HG03521 (cell line): ENCODE data around the gene LIN9.
"Not testable (repeated sequence)": the region's sequence is repeated elsewhere in the genome, so short reads cannot be mapped to it uniquely, and the experiment has no call there.

ENCODE experiments used
- ATAC-seq: cut with Tn5 transposase; IDR thresholded peaks from one replicate; pipeline ENCODE4 v1.9.1; 2021; ENCODE audit warnings: mild to moderate bottlenecking, moderate library complexity; ENCODE audit not compliant: unreplicated experiment

Gene LIN9, protein sequence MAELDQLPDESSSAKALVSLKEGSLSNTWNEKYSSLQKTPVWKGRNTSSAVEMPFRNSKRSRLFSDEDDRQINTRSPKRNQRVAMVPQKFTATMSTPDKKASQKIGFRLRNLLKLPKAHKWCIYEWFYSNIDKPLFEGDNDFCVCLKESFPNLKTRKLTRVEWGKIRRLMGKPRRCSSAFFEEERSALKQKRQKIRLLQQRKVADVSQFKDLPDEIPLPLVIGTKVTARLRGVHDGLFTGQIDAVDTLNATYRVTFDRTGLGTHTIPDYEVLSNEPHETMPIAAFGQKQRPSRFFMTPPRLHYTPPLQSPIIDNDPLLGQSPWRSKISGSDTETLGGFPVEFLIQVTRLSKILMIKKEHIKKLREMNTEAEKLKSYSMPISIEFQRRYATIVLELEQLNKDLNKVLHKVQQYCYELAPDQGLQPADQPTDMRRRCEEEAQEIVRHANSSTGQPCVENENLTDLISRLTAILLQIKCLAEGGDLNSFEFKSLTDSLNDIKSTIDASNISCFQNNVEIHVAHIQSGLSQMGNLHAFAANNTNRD

DNA sequence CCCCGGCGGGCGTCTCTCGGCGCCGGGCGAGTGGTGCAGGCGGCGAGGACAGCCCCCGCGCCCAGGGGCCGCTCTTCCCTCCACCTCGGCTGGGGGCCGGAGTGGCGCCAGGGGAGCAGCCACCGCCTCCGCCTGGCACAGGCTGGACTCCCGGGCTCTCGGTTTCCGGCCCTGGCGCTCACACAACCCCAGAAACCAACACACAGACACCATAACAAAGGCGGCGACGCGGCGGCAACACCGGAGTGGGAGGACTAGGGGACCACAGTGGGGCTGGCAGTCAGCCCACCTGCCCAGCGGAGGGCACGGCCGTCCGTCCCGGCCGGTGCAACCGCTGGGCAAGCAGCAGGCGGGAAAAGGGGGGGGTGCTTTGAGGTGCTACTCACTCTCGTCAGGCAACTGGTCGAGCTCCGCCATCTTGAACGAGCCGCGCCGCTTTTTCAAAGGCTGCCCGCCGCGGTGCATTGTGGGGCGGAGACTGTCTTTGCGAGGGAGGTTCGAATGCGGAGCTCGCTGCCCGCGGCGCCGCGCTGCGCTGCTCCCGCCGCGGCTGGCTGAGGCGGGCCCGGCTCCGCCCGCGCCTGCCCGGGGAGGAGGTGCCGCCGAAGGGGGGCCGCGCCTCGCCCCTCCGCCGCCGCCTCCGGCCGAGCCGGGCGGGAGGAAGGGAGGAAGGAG is at the start of gene LIN9:
Gene LIN9 (minus strand): TSS at position 442 of the 675 bp plus-strand sequence. CDS start 25 bp downstream, at position 417.
- peak; percentile 70 for ATAC-seq

DNA sequence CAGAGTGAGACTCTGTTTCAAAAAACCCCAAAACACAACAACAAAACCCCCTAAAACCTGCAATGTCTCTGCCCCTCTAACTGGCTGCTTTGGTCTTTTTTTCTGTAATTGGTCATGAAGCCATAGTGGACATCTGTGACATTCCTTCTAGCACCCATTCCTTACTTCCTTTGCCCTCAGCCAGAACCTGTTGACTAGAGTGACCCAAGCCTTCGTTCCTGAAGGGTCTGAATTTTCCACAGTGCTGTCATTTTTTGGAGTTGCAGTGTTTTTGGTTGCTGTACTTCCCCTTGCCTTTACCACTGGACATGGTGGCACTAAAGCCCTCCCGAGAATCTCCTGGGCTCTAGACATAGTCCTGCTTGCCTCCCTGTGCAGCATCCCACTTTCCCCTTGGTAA is 48.5 kb upstream of the LIN9 start:
- ATAC-seq: no peak

DNA sequence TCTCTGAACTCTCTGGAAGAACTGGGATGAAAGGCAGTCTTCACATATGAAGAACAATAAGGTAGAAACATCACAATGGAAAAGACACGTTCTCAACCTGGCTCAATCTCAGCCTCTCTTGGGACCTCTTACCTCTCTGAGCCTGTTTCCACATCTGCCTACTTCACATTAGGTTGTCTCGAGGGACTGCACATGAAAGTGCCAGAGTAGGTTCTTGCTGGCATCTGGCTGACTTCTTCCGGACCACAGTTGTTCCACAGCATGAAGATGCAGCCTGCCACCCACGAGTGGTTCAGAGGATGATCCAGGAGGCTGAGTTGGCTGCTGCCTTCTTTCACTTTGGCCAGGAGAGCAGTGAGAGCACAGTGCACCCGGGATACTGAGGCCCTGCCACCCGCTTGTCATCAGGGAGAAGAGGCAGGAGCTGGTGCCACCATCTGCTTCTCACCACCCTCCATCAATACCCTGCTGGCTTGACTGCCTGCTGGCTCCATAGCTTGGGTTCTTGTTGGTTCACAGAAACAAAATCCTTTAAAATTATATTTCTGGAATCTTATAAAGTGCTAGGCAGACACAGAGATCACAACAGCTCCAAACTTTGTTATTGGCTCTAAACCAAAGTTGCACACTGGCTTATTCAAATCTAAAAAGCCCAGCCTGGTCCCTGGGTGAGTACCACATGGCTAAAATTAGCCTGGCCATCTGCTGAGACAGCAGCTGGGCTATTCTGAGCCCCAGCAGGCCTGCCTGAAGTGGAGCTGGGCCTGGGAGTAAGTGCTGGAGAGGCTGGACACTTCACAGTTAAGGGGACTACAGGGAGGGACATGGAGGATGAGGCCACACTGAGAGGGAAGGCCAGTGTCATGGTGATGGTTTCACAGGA is 46.9 kb upstream of the LIN9 start:
- no peak for ATAC-seq

DNA sequence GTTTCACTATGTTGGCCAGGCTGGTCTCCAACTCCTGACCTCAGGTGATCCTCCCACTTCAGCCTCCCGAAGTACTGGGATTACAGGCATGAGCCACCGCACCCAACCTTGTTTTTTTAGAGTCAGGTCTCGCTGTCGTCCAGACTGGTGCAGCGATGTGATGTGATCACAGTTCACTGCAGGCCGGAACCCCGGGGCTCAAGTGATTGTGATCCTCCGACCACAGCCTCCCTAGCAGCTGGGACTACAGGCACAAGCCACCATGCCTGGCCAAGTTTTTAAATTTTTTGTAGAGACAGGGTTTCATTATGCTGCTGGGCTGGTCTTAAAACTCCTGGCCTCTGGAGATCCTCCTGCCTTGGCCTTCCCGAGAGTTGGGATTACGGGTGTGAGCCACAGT is 46.1 kb upstream of the LIN9 start:
- ATAC-seq: no peak

DNA sequence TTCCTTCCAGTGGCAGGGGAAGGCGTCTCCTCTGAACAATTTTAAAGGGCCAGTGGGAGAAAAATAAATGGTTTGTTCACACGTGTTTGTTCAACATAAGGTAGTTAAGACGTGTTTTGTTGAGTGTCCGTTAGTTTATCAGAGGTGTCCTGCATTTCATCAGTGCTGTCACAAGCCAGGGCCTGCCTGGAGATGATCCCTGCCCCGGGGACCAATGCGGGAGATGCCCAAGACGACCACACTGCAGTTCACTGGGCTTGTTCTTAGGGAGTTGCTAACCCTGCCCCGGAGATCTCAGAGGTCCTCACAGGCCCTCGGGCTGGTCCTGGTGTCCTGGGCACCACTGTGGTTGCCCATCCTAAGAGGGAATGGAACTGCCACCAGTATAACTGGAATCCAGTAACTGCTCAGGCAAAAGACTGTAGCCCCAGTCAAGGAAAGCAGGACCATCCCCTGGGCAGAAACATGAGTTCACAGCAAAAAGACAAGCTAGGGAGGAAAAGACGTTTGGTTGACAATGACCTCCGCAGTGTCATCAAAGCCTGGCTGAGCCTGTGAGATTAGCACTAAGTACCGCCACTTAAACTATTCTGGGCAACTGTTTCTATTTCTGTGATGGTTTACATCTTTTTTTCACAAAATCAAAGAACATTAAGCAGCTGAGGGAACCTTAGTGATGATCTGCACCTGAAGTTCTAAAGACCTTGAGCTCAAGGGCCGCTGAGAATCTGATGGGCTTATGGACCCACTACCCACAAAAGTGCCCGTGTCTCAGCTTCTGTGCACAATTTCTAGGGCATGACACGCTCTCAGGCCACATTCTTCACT is 44.9 kb upstream of the LIN9 start:
- ATAC-seq: no peak

DNA sequence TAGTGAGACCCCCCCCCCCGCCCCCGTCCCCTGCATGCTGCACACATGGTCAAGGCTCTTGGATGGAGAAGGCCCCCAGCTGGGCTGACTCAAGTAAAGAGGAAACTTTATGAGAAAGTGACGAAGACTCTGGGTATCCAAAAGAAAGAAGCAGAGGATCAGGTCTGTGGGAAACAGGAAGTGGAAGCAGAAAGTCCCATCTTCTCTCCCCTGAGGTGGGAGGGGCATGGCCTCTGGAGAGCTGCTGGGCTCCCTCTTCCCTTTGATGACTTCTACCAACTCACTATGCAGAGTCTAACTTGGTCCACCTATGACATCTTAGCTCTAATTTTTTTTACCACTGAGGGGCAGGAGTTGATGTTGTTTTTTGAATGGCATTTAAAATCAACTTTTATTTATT is 42.7 kb upstream of the LIN9 start:
- ATAC-seq: no peak

DNA sequence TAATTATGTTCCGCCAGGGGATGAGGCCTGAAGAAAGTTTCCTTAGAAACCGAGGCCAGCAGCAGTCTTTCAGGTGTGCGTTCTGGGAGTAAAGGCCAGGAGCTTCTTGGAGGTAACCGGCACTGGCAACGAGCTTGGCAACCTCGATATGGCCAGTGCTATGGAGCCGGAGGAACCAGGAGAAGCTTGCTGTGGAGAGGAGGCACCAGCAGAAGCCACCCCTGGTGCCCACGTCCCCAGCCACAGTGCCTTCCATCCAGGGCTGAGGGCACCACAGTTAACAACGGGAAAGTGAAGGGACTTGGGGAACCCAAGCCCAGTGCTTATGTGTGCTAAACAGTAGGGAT is 41.5 kb upstream of the LIN9 start:
- no peak for ATAC-seq

DNA sequence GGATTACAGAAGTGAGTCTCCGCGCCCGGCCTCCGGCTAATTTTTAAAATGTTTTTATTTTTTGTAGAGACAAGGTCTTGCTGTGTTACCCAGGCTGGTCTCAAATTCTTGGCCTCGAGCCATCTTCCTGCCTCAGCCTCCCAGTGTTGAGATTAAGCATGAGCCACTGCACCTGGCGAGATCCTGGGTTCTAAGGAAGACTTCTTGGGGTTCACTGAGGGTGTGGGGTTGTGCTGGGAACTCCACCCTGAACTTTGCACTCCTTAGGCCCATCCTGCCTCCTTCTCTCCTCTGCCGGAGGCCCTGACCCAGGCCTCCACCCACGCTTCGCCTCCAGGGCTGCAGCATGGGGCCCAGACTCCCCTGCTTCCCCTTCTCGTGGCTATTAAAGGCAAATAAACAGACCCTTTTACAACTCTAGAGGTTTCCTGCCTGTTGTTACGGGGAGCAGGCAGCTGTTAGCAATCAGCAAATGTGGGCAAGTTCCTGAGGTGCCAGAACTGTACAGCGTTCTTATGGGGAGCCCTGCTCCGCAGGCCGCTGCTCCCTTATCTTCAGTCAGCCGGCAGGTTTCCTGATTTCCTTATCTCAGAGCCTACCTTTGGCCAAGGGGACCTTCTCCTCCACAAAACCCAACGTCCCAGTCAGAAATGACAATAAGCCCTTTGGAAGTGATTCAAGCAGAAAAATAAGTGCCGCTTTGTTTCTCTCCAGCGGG is 41.0 kb upstream of the LIN9 start:
- ATAC-seq: no peak

DNA sequence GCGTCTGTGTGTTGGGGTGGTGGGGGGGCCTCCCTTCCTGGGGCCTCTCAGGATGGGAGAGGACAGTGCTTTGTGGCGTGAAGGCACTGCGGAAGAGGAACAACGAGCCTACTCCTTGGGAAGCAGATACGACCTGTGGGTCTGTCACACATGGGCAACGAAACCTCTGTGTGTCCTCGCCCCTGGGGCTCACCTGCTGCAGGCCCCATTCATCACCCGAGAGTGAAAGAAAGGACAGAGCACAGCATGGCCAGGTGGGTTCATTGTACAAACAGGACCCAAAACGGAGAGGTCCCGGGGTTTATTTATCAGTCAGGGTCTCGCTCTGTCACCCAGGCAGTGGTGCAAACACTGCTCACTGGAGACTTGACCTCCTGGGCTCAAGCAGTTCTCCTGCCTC is 40.1 kb upstream of the LIN9 start:
- no peak for ATAC-seq

DNA sequence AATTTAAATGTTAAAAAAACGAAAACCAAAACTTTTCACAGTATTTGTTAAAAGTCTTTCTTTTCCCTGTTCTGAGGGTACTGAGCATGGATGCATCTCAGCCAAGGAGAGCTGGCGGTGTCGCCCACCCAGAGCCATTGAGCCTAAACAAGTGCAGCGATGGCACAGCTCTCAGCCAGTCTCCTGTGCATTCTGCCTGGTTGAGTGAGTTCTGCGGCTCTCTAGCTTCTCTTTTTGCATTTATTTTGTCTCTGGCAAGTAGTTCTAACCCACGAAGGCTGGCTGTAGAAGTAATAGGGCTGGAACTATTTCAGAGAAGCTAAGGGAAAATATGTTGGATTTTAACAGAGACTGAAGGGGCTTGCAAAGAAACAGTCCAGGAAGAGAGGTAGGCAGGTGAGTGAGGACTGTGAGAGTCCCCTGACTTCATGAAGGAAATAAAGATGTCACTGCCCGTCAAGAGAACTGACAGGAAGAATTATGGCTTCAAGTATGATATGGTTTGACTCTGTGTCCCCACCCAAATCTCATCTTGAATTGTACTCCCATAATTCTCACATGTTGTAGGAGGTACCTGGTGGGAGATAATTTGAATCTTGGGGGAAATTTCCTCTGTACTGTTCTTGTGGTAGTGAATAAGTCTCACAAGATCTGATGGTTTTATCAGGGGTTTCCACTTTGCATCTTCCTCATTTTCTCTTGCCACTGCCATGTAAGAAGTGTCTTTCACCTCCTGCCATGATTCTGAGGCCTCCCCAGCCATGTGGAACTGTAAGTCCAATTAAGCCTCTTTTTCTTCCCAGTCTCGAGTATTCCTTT is 35.7 kb upstream of the LIN9 start:
- no peak for ATAC-seq

DNA sequence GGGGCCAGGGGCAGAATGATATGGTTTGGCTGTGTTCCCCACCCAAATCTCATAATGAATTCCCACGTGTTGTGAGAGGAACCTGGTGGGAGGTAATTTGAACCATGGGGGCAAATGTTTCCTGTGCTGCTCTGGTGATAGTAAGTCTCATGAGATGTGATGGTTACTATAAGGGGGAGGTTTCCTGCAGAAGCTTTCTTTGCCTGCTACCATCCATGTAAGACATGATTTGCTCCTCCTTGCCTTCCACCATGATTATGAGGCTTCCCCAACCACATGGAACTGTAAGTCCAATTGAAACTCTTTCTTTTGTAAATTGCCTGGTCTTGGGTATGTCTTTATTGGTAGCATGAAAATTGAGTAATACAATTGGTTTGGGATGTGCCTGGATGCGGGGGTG is 33.7 kb upstream of the LIN9 start:
- no peak for ATAC-seq

DNA sequence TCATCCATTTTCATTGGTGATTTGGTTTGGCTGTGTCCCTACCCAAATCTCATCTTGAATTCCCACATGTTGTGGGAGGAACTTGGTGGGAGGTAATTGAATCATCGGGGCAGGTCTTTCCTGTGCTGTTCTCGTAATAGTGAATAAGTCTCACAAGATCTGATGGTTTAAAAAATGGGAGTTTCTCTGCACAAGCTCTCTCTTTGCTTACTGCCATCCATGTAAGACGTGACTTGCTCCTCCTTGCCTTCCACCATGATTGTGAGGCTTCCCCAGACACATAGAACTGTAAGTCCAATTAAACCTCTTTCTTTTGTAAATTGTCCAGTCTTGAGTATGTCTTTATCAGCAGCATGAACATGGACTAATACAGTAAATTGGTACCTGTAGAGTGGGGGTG is 31.1 kb upstream of the LIN9 start:
- ATAC-seq: not testable (repeated sequence)

DNA sequence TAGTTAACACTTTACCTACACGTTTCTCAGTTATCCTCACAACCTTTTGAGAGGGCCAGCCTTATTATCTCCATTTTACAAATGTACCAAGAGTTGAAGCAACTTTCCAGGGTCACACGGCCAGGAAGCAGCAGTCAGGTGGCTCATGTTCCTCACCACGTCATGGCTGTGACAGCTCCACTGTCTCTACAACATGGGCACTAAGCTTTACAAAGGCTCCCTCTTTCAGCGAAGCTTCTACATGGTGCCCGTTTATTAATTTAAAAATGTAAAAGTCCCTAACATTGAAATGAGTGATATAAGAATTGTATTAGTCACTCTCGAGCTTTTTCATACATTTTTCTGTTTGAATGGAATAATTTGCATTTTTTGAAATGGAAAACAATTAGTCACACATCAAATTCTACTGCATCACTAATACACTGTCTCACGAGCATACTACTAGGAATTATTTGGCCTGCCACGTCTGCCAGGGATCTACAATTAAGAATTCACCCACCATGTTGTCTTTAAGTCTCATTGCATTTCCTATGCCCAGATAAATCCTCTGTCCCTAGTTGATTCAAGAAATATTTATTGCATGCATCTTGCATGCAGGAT is 28.4 kb upstream of the LIN9 start:
- ATAC-seq: no peak

DNA sequence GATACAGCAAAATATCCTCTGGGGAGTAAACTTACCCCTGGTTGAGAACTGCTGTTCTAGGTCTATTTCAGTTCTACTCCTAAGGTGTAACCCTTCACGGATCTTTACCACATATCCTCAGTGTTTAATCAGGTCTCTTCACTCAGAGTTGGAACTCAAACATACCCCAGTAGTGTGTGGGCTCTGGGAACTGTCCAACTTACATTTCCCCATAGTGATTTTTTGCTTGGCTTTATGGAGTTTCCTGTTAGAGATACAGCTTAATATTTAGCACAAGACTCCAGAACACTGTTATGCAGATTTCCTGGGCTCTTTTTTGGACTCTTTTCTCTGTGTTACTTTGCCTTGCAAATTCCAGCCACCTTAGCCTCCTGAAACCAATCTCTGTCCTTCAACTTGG is 26.7 kb upstream of the LIN9 start:
- no peak for ATAC-seq

DNA sequence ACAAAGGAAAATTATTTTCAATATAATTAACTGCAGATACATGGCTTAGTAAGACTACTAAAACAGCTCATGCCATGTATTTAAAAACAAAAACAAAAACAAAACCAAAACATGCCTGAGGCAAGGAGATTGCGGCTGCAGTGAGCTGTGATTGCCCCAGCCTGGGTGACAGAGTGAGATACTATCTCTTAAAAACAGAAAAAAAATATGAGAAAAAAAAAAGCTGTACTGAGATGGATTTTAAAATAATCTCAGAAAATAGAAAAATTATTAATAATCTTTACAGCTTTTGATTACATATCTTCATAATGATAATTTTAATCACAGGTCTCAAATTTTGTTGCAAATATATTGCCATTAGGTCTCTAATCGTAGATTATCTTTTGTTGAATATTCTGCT is 24.0 kb upstream of the LIN9 start:
- ATAC-seq: no peak

DNA sequence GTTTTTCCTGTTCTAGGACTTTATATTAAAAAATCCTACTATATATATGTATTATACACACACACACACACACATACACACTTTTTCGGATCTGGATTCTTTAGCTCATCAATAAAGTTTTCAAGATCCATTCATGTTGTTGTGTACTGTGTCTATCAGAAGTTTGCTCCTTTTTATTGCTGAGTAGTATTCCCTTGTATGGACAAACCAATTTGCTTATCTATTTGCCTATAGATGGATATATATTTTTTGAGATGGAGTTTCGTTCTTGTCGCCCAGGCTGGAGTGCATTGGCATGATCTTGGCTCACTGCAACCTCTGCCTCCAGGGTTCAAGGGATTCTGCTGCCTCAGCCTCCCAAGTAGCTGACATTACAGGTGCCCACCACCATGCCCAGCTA is 20.3 kb upstream of the LIN9 start:
- no peak for ATAC-seq

DNA sequence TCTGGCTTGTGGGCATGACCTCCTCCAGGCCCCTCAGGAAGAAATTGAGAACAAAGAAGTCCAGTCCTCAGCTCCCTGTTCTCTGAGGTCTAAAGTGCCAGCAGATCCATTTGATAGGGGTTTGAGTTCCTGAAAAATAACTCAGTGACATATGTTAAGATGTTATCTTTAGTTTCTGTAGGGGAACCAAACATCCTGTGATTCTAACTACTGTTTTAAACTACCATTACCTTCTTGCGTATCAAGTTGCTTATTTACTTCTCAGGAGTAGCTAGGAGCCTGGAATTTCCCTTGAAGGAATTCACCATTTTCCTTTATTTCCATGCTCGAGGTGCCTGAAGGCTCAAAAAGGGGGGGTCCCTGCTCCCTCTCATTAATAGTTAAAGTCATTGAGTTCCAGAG is 18.8 kb upstream of the LIN9 start:
- ATAC-seq: no peak

DNA sequence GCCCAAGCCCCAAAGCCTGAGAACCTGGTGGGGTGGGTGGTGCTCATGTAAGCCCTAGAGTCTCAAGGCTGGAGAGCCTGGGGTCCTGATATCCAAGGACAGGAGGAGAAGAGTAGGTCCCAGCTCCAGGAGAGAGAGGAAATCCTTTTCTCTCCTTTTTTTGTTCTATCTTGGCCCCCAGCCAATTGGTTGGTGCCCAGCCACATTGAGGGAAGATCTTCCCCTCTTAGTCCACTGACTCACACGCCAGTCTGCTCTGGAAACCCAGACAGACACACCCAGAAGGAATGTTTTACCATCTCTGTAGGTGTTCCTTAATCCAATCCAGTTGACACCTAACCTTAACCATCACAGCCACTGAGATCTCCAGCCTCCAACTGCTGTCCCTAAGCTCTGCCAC is 16.2 kb upstream of the LIN9 start:
- no peak for ATAC-seq

DNA sequence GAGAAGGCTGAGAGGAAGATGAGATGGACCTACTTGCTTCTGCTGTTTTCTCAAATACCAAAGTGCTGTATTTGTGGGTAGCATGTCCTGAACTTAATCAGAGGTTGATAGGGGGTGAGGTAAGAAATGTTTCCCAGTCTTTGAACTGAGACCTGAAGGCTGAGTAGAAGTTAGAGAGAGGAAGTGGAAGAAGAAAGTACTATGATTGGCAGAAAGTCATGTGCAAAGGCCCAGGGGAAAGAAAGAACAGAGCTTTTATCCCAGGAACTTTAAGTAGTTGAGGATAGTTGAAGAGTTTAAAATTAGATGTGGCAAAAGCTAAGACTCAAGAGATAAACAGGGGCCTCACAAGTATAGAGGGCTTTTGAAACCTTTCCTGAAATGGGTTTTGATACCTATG is 15.5 kb upstream of the LIN9 start:
- no peak for ATAC-seq
